Measurements from ENCODE around the gene OTOA. TPM values are rescaled to one million over a fixed set of nuclear protein-coding genes. Genes with fewer than 3 reads are reported as not detected.

The OTOA gene
- total and polyA plus RNA-seq, 2 of the 8 experiments (the other 6 are each of a cell fraction or from before 2014, with no cell fraction given): 0.06 to 0.32 TPM

DNA sequence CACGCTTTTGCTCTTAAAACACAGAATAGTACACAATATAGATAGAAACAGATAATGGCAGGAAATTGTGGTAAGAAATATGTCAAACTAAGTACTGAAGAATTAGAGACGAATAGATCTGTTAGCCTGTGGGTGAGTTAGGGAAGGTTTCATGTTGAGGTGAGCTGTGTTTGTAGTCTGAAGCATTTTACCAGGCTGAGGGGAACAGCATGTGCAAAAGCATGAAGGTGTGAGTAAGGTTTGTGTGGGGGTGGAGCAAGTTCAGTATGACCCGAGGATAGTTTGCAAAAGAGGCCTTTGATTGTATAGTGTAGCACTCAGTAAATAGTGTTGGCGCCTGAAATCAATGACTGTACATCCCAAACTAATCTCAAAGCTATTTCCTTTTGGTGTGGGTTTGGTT, 25.2 kb upstream of the OTOA start:
- Histone ChIP-seq H3K14ac (ENCODE audit: insufficient read length) (no peak overlapping the region), H2BK120ac (replicated peaks; ENCODE audit: low read depth, low read length) (no peak overlapping the region), H3K23me2 (ENCODE audit: low read depth, low read length) (no peaks in the 10 kb centered on the region), H4K20me1 (replicated peaks in 1 of 2; ENCODE audit: control insufficient read depth in 1 of 2, insufficient read depth in 2 of 2, low read length in 2 of 2) (no peaks in the 10 kb centered on the region), H2AK5ac (ENCODE audit: low read depth, low read length) (no peak overlapping the region), H3K27ac (ENCODE audit: low read depth, low read length) (no peak overlapping the region), H3K56ac (replicated peaks; ENCODE audit: insufficient read length, low read depth, low read length) (no peak overlapping the region), H3K23ac (ENCODE audit: insufficient read length) (no peak overlapping the region), H4K5ac (ENCODE audit: insufficient read length, low read depth, low read length) (no peak overlapping the region), H2BK12ac (ENCODE audit: low read depth, low read length) (no peak overlapping the region), H3K4me2 (ENCODE audit: insufficient read depth in 1 of 2, low read depth in 2 of 2, low read length in 2 of 2) (no peak overlapping the region), H2BK20ac (ENCODE audit: low read length) (no peak overlapping the region), H2BK15ac (ENCODE audit: low read length) (no peak overlapping the region), H4K91ac (replicated peaks; ENCODE audit: insufficient read length, low read length) (no peak overlapping the region), H3K4me3 (ENCODE audit: extremely low read depth in 1 of 4, insufficient read depth in 2 of 4, low read depth in 3 of 4, low read length in 4 of 4) (no peak overlapping the region), H4K8ac (ENCODE audit: extremely low read depth, insufficient read depth, low read length) (no peak overlapping the region), H3K79me1 (ENCODE audit: low read depth, low read length) (no peaks in the 10 kb centered on the region), H3K4me1 (replicated peaks in 1 of 4; ENCODE audit: control insufficient read depth in 3 of 4, insufficient read depth in 4 of 4, low read length in 3 of 4) (no peaks in the 10 kb centered on the region), H2AFZ (ENCODE audit: low read length) (no peak overlapping the region), H2BK5ac (ENCODE audit: low read depth, low read length) (no peak overlapping the region), H3K4ac (replicated peaks; ENCODE audit: insufficient read length, low read depth, low read length) (no peak overlapping the region), H3K9ac (replicated peaks in 1 of 4; ENCODE audit: extremely low read depth in 1 of 4, low read depth in 3 of 4, low read length in 3 of 4) (no peak overlapping the region), H3K79me2 (ENCODE audit: control insufficient read depth in 1 of 2, insufficient read depth in 2 of 2, low read length in 2 of 2) (peaks cover 0 to 5% of the 10 kb centered on the region in 2 experiments; a peak in 1 of 4 replicates), H3K9me3 (ENCODE audit: insufficient read depth in 2 of 2, low read depth in 1 of 2, low read length in 1 of 2) (no peaks in the 10 kb centered on the region), H3K36me3 (ENCODE audit: control insufficient read depth in 2 of 4, insufficient read depth in 4 of 4, low read length in 3 of 4) (peaks cover 0 to 3% (median 0%) of the 10 kb centered on the region in 4 experiments; a peak in 3 of 8 replicates), H3K27me3 (replicated peaks in 1 of 4; ENCODE audit: control insufficient read depth in 3 of 4, extremely low read depth in 1 of 4, insufficient read depth in 3 of 4, low read length in 3 of 4) (no peaks in the 10 kb centered on the region), H3K18ac (ENCODE audit: extremely low read depth, low read length) (no peak overlapping the region)
- POLR2A ChIA-PET (ENCODE audit: partially characterized antibody): interaction anchor here (0.7 kb wide), 1 partner anchor 19 kb away, joined by 3 read pairs; no protein-coding TSS in a partner anchor
- TF ChIP-seq ZNF274 (IDR thresholded peaks at IDR 0.05; ENCODE audit: borderline replicate concordance, extremely low read depth, low read length) (no peak), TEAD4 (IDR thresholded peaks at IDR 0.05; ENCODE audit: low read depth, low read length) (no peak), TBP (IDR thresholded peaks at IDR 0.05; ENCODE audit: low read depth, low read length) (no peak), SP4 (IDR thresholded peaks at IDR 0.05; ENCODE audit: low read length) (no peak), TAF7 (optimal IDR thresholded peaks at IDR 0.05; ENCODE audit: borderline replicate concordance, low read depth, low read length) (no peak)
- CTCF ChIA-PET (ENCODE audit: partially characterized antibody): interaction anchor here (1.0 to 4.5 kb wide), 7 partner anchors 9 to 60 kb away, joined by 3 to 26 read pairs (median 6); no protein-coding TSS in a partner anchor
- DNase-seq (ENCODE audit: low read depth in 1 of 2, low spot score in 2 of 2) (no peak), FAIRE-seq (no peak)
- WGBS, 2 experiments (ENCODE audit: extremely low coverage in 1 of 2, insufficient coverage in 1 of 2, insufficient read length in 1 of 2, insufficient replicate concordance in 2 of 2, low coverage in 1 of 2, low lambda C conversion rate in 2 of 2, missing lambda C conversion rate in 1 of 2): 82% methylated on average over 4 of the region's 4 CpGs; no CpG with 5 or more reads in 1 of the 2 experiments

Measured in H1 (cell line).